WTC11 (cell line): ENCODE data around the gene GAP43. TPM values are rescaled to one million over a fixed set of nuclear protein-coding genes. Genes with fewer than 3 reads are reported as not detected.

Source experiments
- ATAC-seq: fragments of 200-7000 bp; cut with Tn5 transposase; 2 replicates; pipeline ENCODE4 v1.10.0; 2021; ENCODE audit warnings: mild to moderate bottlenecking, moderate library complexity
- CTCF ChIA-PET: fragments of 300-600 bp; sonication (Branson Sonifier 250); formaldehyde crosslinking; loops from one replicate; lab custom pipeline; 2021; ENCODE audit warnings: antibody characterized with exemption; lab: Charles Lee
- POLR2A ChIA-PET: fragments of 350-600 bp; sonication (Branson Sonifier 250); formaldehyde crosslinking; loops from one replicate; lab custom pipeline; 2021; ENCODE audit warnings: antibody characterized with exemption; lab: Charles Lee
- DNase-seq: peaks from one replicate; pipeline ENCODE4 v3.0.0; 2021; ENCODE audit warnings: low spot score
- H3K27ac Mint-ChIP-seq: 2 replicates; pipeline ENCODE4 v1.8.0; 2021; ENCODE audit warnings: mixed read lengths
- H3K27me3 Mint-ChIP-seq: 2 replicates; pipeline ENCODE4 v1.8.0; 2021; ENCODE audit warnings: low read depth, mild to moderate bottlenecking, moderate library complexity, mixed read lengths
- H3K36me3 Mint-ChIP-seq: 2 replicates; pipeline ENCODE4 v1.8.0; 2021; ENCODE audit warnings: mixed read lengths
- H3K4me1 Mint-ChIP-seq: 2 replicates; pipeline ENCODE4 v1.8.0; 2022; ENCODE audit warnings: mixed read lengths
- H3K4me3 Mint-ChIP-seq: 2 replicates; pipeline ENCODE4 v1.8.0; 2021; ENCODE audit warnings: mild to moderate bottlenecking, moderate library complexity, mixed read lengths
- H3K9me3 Mint-ChIP-seq: 2 replicates; pipeline ENCODE4 v1.8.0; 2021; ENCODE audit warnings: mixed read lengths
- ATF3 ChIP-seq: sonication (generic); formaldehyde crosslinking; conservative IDR thresholded peaks from 2 replicates; pipeline ENCODE4 v1.8.1; 2022; ENCODE audit warnings: mild to moderate bottlenecking, missing genetic modification reagents
- CDX4 ChIP-seq: fragments of 250-450 bp; sonication (Bioruptor Pico); IDR thresholded peaks from 2 replicates; pipeline ENCODE4 v1.9.0; 2021; ENCODE audit warnings: moderate library complexity, mild to moderate bottlenecking, inconsistent platforms, borderline replicate concordance
- CTCF ChIP-seq: fragments of 200-600 bp; IDR thresholded peaks from 2 replicates; pipeline ENCODE4 v1.8.0; 2022; ENCODE audit warnings: antibody characterized with exemption
- E2F5 ChIP-seq: sonication (generic); formaldehyde crosslinking; IDR thresholded peaks from 2 replicates; pipeline ENCODE4 v1.8.1; 2022; ENCODE audit warnings: mild to moderate bottlenecking, moderate library complexity, missing genetic modification reagents
- ESRRA ChIP-seq: sonication (generic); formaldehyde crosslinking; IDR thresholded peaks from 2 replicates; pipeline ENCODE4 v1.8.1; 2022; ENCODE audit warnings: mild to moderate bottlenecking, missing genetic modification reagents, borderline replicate concordance
- FOXJ3 ChIP-seq: sonication (generic); formaldehyde crosslinking; IDR thresholded peaks from 2 replicates; pipeline ENCODE4 v1.9.0; 2021; ENCODE audit warnings: missing genetic modification reagents, mild to moderate bottlenecking, borderline replicate concordance
- FOXP4 ChIP-seq: sonication (generic); formaldehyde crosslinking; IDR thresholded peaks from 2 replicates; pipeline ENCODE4 v1.8.0; 2022; ENCODE audit warnings: mild to moderate bottlenecking, missing genetic modification reagents
- KAT7 ChIP-seq: sonication (generic); formaldehyde crosslinking; IDR thresholded peaks from 2 replicates; pipeline ENCODE4 v1.8.1; 2023; ENCODE audit warnings: missing genetic modification reagents, mild to moderate bottlenecking, borderline replicate concordance
- MAX ChIP-seq: sonication (generic); formaldehyde crosslinking; IDR thresholded peaks from 2 replicates; pipeline ENCODE4 v1.8.0; 2022; ENCODE audit warnings: mild to moderate bottlenecking, missing genetic modification reagents
- PRRX2 ChIP-seq: fragments of 250-450 bp; sonication (Bioruptor Pico); IDR thresholded peaks from 2 replicates; pipeline ENCODE4 v1.8.0; 2021; ENCODE audit warnings: mild to moderate bottlenecking
- TP53 ChIP-seq: sonication (generic); formaldehyde crosslinking; IDR thresholded peaks from 2 replicates; pipeline ENCODE4 v1.8.1; 2023; ENCODE audit warnings: mild to moderate bottlenecking, missing genetic modification reagents
- ZBTB21 ChIP-seq: sonication (generic); formaldehyde crosslinking; IDR thresholded peaks from 2 replicates; pipeline ENCODE4 v1.8.1; 2023; ENCODE audit warnings: mild to moderate bottlenecking, missing genetic modification reagents, borderline replicate concordance
- ZBTB43 ChIP-seq: sonication (generic); formaldehyde crosslinking; IDR thresholded peaks from 2 replicates; pipeline ENCODE4 v1.8.1; 2023; ENCODE audit warnings: mild to moderate bottlenecking, missing genetic modification reagents
- ZMAT4 ChIP-seq: fragments of 250-450 bp; sonication (Bioruptor Pico); IDR thresholded peaks from 2 replicates; pipeline ENCODE4 v1.9.0; 2021; ENCODE audit warnings: mild to moderate bottlenecking
- total RNA-seq: library from RNA; stranded (reverse); gene quantifications from 3 replicates; pipeline ENCODE4 v1.2.3, GENCODE V29; 2021

GAP43 gene
- total RNA-seq, 1 experiment from 2014 or later, result 19.9 TPM

- no peak for TF ChIP-seq FOXP4 (CRISPR knock-in tag)
- no peak for TF ChIP-seq ESRRA (CRISPR knock-in tag)
- no peak for TF ChIP-seq ATF3
- no peak for TF ChIP-seq FOXJ3
- no peak for TF ChIP-seq CTCF
- TF ChIP-seq ZBTB43 (CRISPR knock-in tag), result no peak
- TF ChIP-seq KAT7 (CRISPR knock-in tag), result no peak
- no peak for TF ChIP-seq CDX4 (CRISPR knock-in tag)
- no peak for TF ChIP-seq PRRX2 (CRISPR knock-in tag)
- no peak for TF ChIP-seq TP53
Observed at GRCh38 chr3:115578331-115578730, 45.0 kb upstream of the GAP43 start (continued).

- ChIA-PET CTCF (no interaction called here), POLR2A (no interaction called here)
- H3K27ac Mint-ChIP-seq, result no peak overlapping the region
- peaks cover 6% of the 10 kb centered on the region; the same call in 1 of the 2 replicates for H3K36me3 Mint-ChIP-seq
- peaks cover 8% of the 10 kb centered on the region for H3K9me3 Mint-ChIP-seq
- H3K27me3 Mint-ChIP-seq, result no peaks in the 10 kb centered on the region
- TF ChIP-seq CTCF (no peak), ZBTB21 (no peak), ZMAT4 (no peak), E2F5 (no peak), ATF3 (no peak), MAX (CRISPR knock-in tag) (no peak)
- peaks cover 17% of the 10 kb centered on the region for H3K4me1 Mint-ChIP-seq
- H3K4me3 Mint-ChIP-seq, result no peak overlapping the region
- no peak for DNase-seq
- ATAC-seq, result no peak
Observed at GRCh38 chr3:115580566-115580965, 42.7 kb upstream of the GAP43 start.
